HG02938 (cell line): ENCODE results near the gene BCL2L15.

Source experiments
- ATAC-seq: cut with Tn5 transposase; IDR thresholded peaks from one replicate; pipeline ENCODE4 v1.9.1; 2021; ENCODE audit warnings: mild to moderate bottlenecking, moderate library complexity; ENCODE audit not compliant: unreplicated experiment

Gene BCL2L15

DNA sequence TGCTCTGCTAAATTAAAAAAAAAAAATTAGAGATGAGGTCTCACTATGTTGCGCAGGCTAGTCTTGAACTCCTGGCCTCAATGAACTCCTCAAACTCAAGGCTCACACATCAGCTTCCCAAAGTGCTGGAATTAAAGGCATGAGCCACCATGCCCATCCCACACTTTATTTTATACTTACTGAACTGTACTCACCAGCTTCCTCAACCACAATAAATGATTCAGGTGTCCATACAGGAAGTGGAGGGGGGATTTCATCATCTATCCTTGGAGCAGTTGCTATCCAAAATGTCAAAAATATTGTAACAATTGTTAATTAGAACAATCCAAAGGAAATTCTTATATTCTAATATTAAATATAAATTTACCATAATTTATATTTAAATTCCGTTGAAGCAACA lies 52.7 kb downstream of the BCL2L15 start:
- no peak for ATAC-seq
